K562 treated with DMSO at 1 percent for 12 hours (cell line): ENCODE results near the gene PRRC2A. TPM values are rescaled to one million over a fixed set of nuclear protein-coding genes. Genes with fewer than 3 reads are reported as not detected.

ENCODE experiments used
- total RNA-seq: library from RNA; unstranded; fragments of 300-600 nt; gene quantifications from 2 replicates; pipeline ENCODE4 v1.2.3, GENCODE V29; 2022; ENCODE audit not compliant: insufficient read depth

PRRC2A gene
- 149 and 261 TPM in 2 replicates for total RNA-seq

DNA sequence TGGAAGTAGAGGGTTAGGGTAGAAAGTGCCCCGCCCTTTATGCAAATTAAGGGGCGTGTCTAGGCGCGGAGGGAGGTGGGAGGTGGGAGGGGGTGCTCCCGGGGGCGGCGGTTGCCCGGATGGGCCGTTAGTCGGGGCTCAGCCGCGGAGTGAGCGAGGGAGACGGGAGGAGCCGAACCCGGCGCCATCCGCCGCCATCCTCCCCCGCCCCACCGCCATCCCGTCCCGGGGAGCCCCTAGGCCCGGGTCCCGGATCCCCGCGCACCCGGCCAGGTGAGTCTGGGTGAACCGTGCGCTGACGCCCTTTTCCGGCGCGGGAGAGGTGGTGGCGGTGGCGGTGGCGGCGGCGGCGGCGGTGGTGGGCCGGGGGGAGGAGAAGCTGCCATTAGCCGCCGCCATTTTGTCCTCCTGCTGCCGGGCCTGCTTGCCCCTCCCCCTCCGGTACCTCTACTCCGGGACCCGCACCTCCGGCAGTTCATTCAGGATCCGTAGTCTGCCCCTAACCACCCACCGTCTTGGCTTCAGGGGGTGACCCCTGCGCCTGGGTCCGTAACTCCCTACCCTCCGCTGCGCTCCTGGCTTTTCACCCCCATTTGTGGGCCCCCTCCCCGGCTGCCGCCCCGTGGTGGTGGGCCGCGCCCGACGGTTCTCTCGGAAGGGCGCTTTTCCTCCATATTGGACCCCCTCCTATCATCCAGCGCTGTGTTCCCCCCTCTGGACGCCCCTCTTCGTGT lies at the start of gene PRRC2A:
Gene PRRC2A, plus strand, starts transcription at position 130 of the 734 bp plus-strand sequence. CDS start 2,075 bp downstream, outside the sequence.

DNA sequence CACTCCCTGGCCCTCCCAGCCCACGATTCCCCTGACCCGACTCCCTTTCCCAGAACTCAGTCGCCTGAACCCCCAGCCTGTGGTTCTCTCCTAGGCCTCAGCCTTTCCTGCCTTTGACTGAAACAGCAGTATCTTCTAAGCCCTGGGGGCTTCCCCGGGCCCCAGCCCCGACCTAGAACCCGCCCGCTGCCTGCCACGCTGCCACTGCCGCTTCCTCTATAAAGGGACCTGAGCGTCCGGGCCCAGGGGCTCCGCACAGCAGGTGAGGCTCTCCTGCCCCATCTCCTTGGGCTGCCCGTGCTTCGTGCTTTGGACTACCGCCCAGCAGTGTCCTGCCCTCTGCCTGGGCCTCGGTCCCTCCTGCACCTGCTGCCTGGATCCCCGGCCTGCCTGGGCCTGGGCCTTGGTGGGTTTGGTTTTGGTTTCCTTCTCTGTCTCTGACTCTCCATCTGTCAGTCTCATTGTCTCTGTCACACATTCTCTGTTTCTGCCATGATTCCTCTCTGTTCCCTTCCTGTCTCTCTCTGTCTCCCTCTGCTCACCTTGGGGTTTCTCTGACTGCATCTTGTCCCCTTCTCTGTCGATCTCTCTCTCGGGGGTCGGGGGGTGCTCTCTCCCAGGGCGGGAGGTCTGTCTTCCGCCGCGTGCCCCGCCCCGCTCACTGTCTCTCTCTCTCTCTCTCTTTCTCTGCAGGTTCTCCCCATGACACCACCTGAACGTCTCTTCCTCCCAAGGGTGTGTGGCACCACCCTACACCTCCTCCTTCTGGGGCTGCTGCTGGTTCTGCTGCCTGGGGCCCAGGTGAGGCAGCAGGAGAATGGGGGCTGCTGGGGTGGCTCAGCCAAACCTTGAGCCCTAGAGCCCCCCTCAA lies 48.2 kb upstream of the PRRC2A start, which contains the start of gene LTA:
Gene LTA, plus strand, starts transcription at position 249 of the 871 bp plus-strand sequence. Its CDS starts 454 bp downstream, at position 703.

DNA sequence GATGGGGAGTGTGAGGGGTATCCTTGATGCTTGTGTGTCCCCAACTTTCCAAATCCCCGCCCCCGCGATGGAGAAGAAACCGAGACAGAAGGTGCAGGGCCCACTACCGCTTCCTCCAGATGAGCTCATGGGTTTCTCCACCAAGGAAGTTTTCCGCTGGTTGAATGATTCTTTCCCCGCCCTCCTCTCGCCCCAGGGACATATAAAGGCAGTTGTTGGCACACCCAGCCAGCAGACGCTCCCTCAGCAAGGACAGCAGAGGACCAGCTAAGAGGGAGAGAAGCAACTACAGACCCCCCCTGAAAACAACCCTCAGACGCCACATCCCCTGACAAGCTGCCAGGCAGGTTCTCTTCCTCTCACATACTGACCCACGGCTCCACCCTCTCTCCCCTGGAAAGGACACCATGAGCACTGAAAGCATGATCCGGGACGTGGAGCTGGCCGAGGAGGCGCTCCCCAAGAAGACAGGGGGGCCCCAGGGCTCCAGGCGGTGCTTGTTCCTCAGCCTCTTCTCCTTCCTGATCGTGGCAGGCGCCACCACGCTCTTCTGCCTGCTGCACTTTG lies 45.1 kb upstream of the PRRC2A start, which contains the start of gene TNF:
Gene TNF, plus strand, starts transcription at position 231 of the 567 bp plus-strand sequence. Its CDS starts 177 bp downstream, at position 408.

DNA sequence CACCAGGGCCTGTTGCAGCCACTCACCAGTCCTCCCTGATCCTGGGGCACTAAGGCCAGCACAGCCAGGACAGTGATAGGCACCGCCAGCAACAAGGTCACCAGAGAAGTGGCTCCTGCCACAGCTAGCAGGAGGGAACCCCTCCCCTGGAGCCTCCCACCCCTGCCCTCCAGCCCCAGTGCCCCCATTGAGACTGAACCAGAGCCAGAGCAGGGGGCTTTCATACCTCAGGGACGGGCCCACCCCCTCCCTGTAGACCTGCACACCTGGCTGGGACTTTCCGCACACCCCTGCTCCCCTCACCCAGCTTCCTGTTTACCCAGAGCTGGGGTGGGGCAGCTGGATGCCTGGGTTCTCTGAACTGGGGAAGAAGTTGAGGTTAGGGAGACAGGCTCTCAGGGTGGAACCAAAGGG lies 38.3 kb upstream of the PRRC2A start, which contains the start of gene LTB:
Gene LTB, minus strand, starts transcription at position 195 of the 414 bp plus-strand sequence. Its CDS starts 7 bp downstream, at position 188.

DNA sequence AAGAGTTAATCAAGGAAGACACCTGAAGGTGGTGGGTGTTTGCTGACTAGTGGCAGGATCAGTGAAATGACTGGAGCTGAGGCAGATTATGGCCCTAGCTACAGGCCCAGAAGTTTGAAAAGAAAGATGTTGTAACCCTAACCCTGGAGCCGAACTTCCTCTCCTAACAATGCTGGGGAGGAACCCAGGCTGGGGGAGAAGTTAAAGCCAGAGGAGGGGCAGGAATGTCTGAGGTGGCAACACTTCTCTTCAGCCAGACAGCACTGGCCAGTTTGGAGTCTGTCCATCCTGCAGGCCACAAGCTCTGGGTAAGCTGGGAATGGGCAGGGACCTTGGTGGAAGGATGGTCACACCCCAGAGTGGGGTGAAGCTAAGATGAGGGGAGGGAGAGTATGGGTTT lies 34.5 kb upstream of the PRRC2A start, which contains the start of gene LST1:
Gene LST1, plus strand, starts transcription at position 270 of the 400 bp plus-strand sequence. CDS start 1,023 bp downstream, outside the sequence.

DNA sequence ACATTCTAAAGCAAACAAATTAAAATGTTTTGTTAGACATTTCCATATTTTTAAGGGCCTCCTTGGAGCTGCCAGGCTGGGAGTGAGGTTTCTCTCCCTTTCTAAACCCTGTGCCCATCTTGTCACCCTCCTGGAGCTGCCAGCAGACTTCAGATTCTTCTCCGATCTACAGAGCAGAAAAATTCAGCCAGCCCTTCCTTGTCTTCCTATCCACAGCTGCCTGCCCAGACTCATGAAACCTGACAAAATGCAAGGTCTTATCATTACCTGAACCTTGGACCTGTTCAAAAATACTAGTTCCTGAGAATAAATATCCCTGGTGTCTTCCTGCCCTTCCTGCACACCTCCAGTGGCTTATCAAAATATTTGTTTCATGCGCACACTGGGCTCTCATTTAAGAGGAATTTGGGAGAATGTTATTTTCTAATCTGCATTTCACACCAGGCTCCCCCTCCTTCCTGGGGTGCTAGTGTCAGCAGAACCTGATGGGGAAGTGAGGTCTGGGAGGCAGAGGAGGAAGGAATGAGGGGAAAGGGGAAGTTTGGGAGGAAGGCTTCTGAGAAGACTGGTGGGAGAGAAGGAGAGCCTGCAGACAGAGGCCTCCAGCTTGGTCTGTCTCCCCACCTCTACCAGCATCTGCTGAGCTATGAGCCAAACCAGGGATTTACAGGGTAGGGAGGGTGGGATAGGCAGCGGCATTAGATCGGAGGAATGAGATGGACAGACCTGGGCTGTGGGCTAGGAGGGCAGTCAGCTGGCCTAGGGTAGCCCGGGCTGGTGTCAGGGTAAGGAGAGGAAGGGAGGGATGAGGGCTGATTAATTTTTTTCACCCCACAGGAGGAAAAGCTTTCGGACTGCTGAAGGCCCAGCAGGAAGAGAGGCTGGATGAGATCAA lies 5.6 kb upstream of the PRRC2A start, which contains the start of gene AIF1:
Gene AIF1, plus strand, starts transcription at position 551 of the 895 bp plus-strand sequence. Its CDS starts 96 bp downstream, at position 647.

DNA sequence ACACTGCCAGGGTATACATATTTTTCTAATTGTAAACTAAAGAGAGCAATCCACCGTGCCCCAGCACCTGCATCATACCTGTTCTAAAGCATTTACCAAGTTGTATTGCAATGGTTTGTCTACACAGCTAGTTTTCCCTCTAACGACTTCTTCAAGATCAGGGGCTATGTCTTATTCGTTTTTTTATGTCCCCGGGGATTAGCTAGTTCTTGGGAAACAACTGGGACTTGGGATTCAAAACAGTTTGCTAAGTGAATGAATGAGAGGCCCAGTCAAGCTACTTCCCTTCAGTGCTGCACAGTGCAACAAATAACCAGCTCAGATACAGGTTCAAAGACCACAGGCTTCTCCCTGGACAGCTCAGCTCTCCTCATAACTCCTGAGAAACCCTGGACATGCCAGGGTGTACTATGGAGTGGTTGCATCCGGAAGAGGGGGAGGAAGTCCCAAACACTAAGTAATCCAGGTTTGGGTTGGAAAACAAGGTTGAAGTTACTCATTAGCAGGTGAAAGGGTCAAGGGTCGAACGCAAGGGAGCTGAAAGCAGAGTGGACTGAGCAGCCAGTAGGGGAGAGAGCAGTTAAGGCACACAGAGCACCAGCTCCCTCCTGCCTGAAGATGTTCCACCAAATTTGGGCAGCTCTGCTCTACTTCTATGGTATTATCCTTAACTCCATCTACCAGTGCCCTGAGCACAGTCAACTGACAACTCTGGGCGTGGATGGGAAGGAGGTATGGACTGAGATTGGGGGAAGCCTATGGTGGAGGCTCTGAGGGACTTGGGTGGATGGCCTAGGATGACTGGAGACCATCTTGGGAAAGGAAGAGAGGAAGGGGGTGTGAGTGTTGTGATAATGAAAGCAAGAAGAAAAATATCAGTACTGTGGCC lies 35.1 kb downstream of the PRRC2A start, which contains the start of gene APOM:
Gene APOM, plus strand, starts transcription at position 546 of the 889 bp plus-strand sequence. Its CDS starts 73 bp downstream, at position 619.

DNA sequence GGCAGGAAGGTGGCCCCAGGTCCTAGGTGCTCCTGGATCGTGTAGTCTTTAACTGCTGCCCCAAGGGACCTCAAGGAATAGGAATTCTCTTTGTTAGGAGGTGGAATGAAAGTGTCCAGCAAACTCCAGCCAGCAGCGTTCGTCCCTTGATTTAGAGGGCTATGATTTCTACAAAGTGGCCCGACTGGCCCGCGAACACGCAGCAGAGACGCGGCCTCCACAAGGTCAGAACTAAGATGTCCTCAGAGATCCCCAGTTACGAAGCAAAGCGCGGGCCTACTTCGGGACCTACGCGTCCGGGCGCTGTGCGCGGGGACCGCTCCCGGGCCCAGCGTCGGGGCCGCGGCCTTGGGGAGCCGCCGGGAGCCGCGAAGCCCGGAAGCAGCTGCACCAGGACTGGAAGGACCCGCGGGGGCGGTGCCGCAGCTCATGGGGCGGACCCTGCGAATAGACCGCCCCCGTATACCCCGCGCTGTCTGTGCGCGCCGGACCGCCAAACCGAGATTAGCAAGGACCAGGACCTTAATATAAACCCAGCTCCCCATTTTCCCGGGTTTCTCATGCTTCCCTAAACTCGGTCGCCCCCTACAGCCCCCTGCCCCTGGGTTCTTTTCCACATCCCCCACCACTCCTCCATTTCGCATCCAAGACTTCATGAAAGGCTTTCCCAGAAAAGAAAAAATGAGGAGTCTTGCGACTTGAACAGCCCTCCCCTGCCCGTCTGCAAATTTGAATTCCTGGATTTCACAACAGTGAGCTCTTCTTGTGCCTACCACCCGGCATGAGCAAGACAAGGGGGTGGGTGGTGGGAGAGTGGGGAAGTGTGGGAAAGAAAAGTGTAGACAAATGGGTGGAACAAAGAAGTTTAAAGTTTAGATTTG lies 40.1 kb downstream of the PRRC2A start, which contains the start of gene C6orf47:
Gene C6orf47, minus strand, starts transcription at position 398 of the 881 bp plus-strand sequence. CDS start 831 bp downstream, outside the sequence.

DNA sequence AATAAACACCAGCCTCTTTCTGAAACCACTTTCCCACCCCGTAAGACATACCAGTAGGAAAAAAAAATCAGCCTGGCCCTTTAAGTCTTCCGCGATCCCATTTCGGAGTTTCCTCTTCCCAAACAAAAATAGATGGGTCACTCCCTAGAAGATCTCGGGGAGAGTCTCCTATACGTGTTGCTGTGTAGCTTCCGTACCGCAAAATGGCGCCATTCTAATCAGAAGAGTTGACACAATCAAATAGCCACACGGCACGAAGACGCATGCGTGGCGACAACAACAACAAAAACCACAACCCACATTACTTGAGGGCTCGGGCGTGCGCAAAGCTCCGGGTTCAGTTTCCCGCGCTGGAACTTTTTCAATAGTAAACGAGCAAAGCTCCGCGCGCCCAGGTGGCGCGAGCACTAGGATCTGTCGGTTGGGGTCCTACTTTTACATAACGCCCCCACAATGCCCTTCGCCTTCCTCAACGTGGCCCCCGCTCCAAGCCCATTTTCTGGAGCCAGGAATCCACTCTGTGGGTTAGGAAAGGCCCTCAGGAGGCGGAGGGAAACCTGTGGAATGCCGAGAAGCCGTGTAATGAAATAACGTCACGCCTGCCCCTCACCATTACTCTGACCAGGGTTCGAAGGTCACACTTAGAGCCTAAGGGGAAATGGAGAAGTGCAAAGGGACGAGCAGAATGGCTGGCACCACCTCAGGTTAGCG lies 44.4 kb downstream of the PRRC2A start, which contains the start of gene GPANK1:
Gene GPANK1, minus strand, starts transcription at position 208 of the 711 bp plus-strand sequence. CDS start 519 bp downstream, outside the sequence.

DNA sequence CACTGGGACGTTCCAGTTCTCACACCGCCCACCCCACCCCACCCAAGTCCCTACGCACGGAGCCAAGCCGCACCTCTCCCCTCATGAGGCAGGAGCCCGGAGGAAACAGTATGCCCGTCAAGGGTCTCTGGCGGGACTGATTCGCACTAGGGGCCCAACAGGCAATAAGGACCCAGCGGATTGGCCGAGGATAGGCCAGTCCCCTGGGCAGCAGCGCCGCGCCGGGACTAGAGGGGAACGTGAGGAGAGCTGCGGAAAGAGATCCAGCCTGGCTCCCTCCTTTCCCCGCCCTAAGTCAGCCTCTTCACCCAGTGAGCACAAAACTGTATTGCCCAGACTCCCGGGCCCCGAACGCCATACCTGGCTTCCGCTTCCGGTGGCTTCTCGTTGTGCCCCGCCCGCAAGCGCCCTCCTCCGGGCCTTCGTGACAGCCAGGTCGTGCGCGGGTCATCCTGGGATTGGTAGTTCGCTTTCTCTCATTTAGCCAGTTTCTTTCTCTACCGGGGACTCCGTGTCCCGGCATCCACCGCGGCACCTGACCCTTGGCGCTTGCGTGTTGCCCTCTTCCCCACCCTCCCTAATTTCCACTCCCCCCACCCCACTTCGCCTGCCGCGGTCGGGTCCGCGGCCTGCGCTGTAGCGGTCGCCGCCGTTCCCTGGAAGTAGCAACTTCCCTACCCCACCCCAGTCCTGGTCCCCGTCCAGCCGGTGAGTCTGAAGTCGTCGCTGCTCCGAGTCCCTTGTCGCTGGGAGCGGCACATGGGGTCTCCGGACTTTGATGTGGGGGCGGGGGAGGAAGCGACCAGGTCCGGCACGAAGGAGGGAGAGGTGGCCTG lies 45.2 kb downstream of the PRRC2A start, which contains the start of gene CSNK2B:
Gene CSNK2B, plus strand, starts transcription at position 580 of the 836 bp plus-strand sequence. CDS start 752 bp downstream, outside the sequence.

DNA sequence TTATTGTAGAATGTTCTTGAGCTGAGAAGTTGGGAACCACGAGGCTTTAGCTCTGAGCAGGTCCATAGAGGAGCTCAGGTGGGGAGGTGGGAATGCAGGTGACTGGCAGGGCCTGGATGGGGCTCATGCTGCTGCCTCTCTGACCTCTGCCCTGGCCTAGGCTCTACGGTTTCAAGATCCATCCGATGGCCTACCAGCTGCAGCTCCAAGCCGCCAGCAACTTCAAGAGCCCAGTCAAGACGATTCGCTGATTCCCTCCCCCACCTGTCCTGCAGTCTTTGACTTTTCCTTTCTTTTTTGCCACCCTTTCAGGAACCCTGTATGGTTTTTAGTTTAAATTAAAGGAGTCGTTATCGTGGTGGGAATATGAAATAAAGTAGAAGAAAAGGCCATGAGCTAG lies 49.2 kb downstream of the PRRC2A start, which contains the start of gene LY6G5B:
Gene LY6G5B, plus strand, starts transcription at position 301 of the 400 bp plus-strand sequence. CDS start 975 bp downstream, outside the sequence.

DNA sequence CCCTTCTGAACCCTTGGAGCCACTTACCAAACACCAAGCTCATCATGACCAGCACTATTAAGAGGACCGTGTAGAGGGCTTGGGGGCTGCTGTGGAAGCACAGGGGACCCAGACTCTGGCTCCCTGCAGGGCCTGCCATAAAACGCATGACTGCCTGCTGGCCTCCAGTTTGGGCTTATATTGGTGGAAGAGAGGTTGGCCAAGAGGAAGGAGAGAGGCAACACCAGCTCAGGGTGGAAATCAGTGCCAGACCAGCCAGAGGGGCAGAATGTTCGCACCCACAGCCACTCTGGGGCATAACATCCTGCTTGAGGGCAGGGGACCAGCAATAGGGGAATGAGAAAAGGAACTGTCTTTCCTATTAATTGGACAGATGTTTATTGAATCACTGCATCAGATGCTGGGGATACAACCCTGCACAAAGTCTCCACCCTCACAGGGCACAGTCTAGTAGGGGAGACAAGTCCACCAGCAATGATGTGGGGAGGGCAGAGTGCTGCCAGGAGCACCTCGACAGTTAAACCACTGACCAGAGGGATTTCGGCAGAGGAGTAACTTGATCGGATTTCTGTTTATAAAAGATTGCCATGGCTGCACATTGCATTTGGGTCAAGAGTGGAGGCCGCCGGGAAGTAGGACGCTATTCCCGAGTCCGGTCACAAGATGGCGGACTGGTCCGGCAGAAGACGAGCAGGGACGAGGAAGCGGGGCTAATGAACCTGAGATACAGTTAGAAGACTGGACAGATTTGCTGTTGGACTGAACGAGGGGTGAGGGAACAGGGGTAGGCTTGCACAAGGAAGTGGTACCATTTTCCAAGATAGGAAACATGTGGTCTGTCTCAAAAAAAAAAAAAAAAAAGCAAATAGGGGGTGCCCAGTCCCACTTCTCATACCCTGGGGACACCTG lies 60.0 kb downstream of the PRRC2A start, which contains the start of gene LY6G5C:
Gene LY6G5C, minus strand, starts transcription at position 842 of the 909 bp plus-strand sequence. Its CDS starts 694 bp downstream, at position 148.

